GM20000 (cell line): ENCODE data around the gene STON1.
"Not testable (repeated sequence)": the region's sequence is repeated elsewhere in the genome, so short reads cannot be mapped to it uniquely, and the experiment has no call there.

Source experiments
- DNase-seq: peaks from one replicate; pipeline ENCODE4 v3.0.0; 2012; ENCODE audit warnings: low spot score
- CTCF ChIP-seq: IDR thresholded peaks from 2 replicates; pipeline ENCODE4 v1.5.1; 2012; ENCODE audit warnings: mild to moderate bottlenecking, control low read depth; ENCODE audit errors: extremely low read depth, missing control alignments

The STON1 gene

GRCh38 chr2:48619526-48619925, 89.6 kb downstream of the STON1 start:
- no peak for DNase-seq
- no peak for TF ChIP-seq CTCF

- no peak for DNase-seq
- no peak for TF ChIP-seq CTCF
Observed at GRCh38 chr2:48620604-48621003, 90.7 kb downstream of the STON1 start.

GRCh38 chr2:48622691-48623090, 92.7 kb downstream of the STON1 start:
- not testable (repeated sequence) for DNase-seq

- no peak for DNase-seq
- TF ChIP-seq CTCF = no peak
Observed at GRCh38 chr2:48624696-48625095, 94.7 kb downstream of the STON1 start.

GRCh38 chr2:48626047-48626446, 96.1 kb downstream of the STON1 start:
- DNase-seq = no peak
- TF ChIP-seq CTCF = no peak

GRCh38 chr2:48633143-48633542, 103.2 kb downstream of the STON1 start:
- no peak for TF ChIP-seq CTCF
- DNase-seq = no peak

- DNase-seq = no peak
- no peak for TF ChIP-seq CTCF
Observed at GRCh38 chr2:48635786-48636185, 105.8 kb downstream of the STON1 start.

- no peak for DNase-seq
- TF ChIP-seq CTCF = no peak
Observed at GRCh38 chr2:48638261-48638660, 108.3 kb downstream of the STON1 start.
